AG04449 (cell line): ENCODE measurements around the gene TBX18.

Source experiments
- CTCF ChIA-PET: fragments of 350-600 bp; formaldehyde crosslinking; extraction: SDS; loops from one replicate; lab custom pipeline; 2021; ENCODE audit warnings: antibody characterized with exemption; lab: Yijun Ruan, JAX
- POLR2A ChIA-PET: fragments of 400-600, 350-600 bp; formaldehyde crosslinking; extraction: SDS; loops from one replicate; lab custom pipeline; 2020; ENCODE audit warnings: antibody characterized with exemption, inconsistent platforms; lab: Yijun Ruan, JAX
- DNase-seq: peaks from one replicate; pipeline ENCODE4 v3.0.0-alpha.2; 2010; ENCODE audit warnings: low read depth, low spot score
- H3K4me3 ChIP-seq: 2 replicates; pipeline ENCODE4 v1.5.1; 2011; ENCODE audit warnings: low read depth, mild to moderate bottlenecking, control low read depth, low read length
- TF ChIP-seq, protein P1 (sequence below): IDR thresholded peaks from one replicate; pipeline ENCODE4 v1.5.1; 2011; ENCODE audit warnings: mild to moderate bottlenecking, moderate library complexity, low read length, control low read depth, inconsistent platforms; ENCODE audit not compliant: insufficient read depth; ENCODE audit errors: missing control alignments

Gene TBX18

DNA sequence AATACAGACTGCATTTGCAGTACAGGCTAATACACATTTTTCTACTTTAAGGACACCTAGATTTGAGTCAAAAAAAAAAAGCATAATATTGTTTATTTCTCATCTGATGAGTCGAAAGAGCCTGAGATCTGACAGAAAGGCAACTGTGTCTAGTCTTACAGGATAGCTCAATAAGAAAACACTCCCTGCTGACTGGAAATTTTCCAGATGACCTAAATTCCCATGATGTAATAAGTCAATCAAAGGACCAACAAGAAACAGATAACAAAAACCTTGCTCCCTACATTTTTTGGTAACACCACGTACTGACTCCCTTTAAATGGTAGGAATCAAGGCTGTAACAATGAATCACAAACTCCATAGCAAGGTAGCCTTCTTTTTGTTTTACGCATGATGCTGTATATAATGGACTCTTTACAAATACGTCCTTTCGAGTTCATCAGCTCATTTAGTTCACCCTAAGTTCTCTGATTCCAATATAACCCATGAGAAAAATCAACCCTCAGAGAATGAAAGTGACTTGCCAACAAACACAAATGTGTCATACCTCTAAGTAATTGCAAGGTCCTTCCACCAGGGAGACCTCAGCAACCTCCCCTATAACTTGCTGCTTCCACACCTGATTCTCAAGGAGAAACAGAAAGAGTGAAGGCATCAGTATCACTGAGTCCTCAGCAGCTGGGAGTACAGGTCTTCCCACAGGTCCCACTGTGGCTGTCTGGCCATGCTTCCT, 12.1 kb downstream of the TBX18 start:
- CTCF ChIA-PET: interaction anchor here (1.0 to 2.5 kb wide), 4 partner anchors 10 to 509 kb away, joined by 3 to 13 read pairs (median 4); no protein-coding TSS in a partner anchor

GRCh38 chr6:84749181-84749580, 15.2 kb downstream of the TBX18 start:
- POLR2A ChIA-PET: no interaction called here
- CTCF ChIA-PET: interaction anchor here (1.2 to 1.3 kb wide), 3 partner anchors 10 to 20 kb away, joined by 3 to 4 read pairs (median 4); no protein-coding TSS in a partner anchor
- TF ChIP-seq, protein P1, sequence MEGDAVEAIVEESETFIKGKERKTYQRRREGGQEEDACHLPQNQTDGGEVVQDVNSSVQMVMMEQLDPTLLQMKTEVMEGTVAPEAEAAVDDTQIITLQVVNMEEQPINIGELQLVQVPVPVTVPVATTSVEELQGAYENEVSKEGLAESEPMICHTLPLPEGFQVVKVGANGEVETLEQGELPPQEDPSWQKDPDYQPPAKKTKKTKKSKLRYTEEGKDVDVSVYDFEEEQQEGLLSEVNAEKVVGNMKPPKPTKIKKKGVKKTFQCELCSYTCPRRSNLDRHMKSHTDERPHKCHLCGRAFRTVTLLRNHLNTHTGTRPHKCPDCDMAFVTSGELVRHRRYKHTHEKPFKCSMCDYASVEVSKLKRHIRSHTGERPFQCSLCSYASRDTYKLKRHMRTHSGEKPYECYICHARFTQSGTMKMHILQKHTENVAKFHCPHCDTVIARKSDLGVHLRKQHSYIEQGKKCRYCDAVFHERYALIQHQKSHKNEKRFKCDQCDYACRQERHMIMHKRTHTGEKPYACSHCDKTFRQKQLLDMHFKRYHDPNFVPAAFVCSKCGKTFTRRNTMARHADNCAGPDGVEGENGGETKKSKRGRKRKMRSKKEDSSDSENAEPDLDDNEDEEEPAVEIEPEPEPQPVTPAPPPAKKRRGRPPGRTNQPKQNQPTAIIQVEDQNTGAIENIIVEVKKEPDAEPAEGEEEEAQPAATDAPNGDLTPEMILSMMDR: no peak
- H3K4me3 ChIP-seq: no peak overlapping the region
- no peak for DNase-seq

More for the DNA sequence above, 12.1 kb downstream of the TBX18 start:
- POLR2A ChIA-PET: interaction anchor here (1.0 kb wide), 1 partner anchor 10 kb away, joined by 3 read pairs; no protein-coding TSS in a partner anchor
- no peak for DNase-seq
- no peak overlapping the region for H3K4me3 ChIP-seq
- TF ChIP-seq, protein P1: no peak

DNA sequence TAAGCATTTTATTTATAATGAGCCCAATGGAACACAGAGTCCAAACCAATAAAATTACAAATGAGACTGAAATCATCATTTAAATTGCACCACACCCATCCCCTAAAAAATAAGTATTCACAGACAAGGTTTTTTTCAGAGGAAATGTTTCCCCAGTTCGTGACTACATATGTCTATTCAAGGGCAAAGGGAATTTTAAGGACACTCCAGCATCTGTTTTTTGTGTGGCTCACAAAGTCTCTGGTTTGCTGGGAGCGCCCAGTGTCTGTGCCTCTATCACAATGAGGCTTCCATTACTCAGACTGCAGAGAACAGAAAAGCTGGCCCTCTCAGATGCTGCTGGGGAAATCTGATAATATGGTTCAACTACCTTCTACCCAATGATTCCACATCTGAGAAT, 16.0 kb downstream of the TBX18 start:
- no peak for DNase-seq
- H3K4me3 ChIP-seq: no peak overlapping the region
- TF ChIP-seq, protein P1: no peak
- ChIA-PET POLR2A (no interaction called here), CTCF (interaction anchor here (1.2 to 1.3 kb wide), 3 partner anchors 11 to 19 kb away, joined by 3 to 4 read pairs (median 4); no protein-coding TSS in a partner anchor)

- ChIA-PET CTCF (interaction anchor here (1.3 kb wide), 1 partner anchor 78 kb away, joined by 3 read pairs; no protein-coding TSS in a partner anchor), POLR2A (no interaction called here)
- TF ChIP-seq, protein P1: no peak
- no peak for DNase-seq
- no peak overlapping the region for H3K4me3 ChIP-seq
Observed at GRCh38 chr6:84743616-84744015, 20.8 kb downstream of the TBX18 start.

GRCh38 chr6:84740385-84740784, 24.0 kb downstream of the TBX18 start:
- POLR2A ChIA-PET: no interaction called here
- no peak for DNase-seq
- no peak overlapping the region for H3K4me3 ChIP-seq
- TF ChIP-seq, protein P1: no peak
- CTCF ChIA-PET: interaction anchor here (0.9 to 3.3 kb wide), 2 partner anchors 12 kb away, joined by 4 to 12 read pairs; no protein-coding TSS in a partner anchor

DNA sequence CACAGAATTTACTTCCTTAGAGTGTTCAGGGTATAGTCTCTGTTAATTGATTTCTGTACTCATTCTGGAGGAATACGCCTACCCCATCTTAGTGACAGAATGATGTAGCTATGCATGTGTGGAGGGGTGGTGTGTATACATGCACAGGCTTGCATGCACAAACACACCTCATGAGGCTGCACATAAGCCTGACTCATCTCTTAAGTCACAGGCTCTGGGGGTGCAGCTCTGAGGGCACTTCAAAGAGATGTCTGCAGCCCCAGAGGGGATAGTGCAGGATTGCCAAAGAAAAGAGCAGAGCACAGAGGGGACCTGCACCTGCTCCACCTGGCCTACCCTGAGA, 24.6 kb downstream of the TBX18 start:
- no peak overlapping the region for H3K4me3 ChIP-seq
- DNase-seq: no peak
- POLR2A ChIA-PET: no interaction called here
- TF ChIP-seq, protein P1: no peak
- CTCF ChIA-PET: interaction anchor here (1.5 to 3.3 kb wide), 3 partner anchors 11 to 583 kb away, joined by 3 to 12 read pairs (median 5); no protein-coding TSS in a partner anchor
